GM19035 (cell line): ENCODE data around the gene ACO2.

ENCODE experiments used
- ATAC-seq: cut with Tn5 transposase; IDR thresholded peaks from one replicate; pipeline ENCODE4 v1.9.1; 2021; ENCODE audit not compliant: unreplicated experiment

Gene ACO2

DNA sequence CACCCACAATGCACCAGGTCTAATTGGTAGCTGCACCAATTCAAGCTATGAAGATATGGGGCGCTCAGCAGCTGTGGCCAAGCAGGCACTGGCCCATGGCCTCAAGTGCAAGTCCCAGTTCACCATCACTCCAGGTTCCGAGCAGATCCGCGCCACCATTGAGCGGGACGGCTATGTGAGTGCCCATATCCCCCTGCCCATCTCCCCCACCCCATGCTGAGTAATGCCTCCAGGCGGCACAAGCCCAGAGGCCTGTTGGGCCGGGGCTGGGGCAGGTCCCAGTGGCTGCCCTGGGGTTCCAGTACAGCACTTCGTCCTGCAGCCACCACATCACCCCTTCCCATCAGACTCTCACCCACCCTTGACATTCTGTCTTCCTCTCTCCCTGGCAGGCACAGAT is 53.9 kb downstream of the ACO2 start:
- ATAC-seq, result no peak

DNA sequence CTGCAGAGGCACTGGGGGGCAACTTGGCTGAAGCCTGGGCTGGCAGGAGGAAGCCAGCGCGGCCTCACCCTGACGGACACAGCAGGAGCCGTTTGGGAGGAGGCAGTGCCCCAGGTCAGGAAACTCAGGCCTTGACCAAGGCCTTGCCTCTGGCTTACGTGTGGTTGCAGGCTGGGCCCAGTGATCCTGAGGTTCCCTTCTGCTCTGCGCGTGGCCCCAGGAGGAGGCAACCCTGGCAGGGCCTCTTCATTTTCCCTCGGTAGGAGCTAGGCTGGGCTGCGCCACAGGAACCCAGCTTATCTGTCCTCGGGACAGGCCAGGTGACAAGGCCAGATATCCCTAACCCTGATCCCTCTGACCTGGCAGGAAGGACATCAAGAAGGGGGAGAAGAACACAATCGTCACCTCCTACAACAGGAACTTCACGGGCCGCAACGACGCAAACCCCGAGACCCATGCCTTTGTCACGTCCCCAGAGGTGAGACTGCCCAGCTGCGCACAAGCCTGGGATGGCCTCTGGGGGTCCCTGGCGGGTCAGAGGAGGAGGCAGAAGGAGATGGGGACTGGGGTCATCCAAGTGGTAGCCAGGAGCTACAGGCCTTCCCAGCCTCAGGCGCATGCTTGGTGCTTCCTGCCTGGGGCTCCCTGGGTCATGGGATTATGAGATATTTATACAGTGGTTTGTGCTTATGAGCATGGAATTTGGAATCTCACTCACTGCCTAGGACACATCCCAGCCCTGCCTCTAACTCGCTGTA is 54.7 kb downstream of the ACO2 start:
- ATAC-seq, result no peak

DNA sequence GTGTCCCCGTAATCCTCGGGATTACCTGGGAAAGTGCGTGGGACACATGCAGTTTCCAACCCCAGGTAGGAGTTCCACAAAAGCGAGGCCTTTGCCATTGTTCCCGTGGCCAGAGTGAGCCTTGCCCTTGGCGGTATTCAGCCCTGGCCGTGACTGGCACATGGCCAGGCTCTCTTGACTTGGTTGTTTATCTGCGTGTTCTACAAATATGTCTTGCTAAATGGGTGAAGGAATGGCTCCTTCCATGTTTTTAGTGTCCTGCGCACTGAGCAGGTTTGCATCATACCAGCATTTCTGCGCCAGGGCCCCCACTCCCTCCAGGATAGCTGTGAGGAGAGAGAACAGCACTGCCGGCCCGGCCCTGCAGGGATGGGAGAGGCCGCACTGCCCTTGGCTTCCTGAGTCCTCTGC is 55.3 kb downstream of the ACO2 start:
- no peak for ATAC-seq

DNA sequence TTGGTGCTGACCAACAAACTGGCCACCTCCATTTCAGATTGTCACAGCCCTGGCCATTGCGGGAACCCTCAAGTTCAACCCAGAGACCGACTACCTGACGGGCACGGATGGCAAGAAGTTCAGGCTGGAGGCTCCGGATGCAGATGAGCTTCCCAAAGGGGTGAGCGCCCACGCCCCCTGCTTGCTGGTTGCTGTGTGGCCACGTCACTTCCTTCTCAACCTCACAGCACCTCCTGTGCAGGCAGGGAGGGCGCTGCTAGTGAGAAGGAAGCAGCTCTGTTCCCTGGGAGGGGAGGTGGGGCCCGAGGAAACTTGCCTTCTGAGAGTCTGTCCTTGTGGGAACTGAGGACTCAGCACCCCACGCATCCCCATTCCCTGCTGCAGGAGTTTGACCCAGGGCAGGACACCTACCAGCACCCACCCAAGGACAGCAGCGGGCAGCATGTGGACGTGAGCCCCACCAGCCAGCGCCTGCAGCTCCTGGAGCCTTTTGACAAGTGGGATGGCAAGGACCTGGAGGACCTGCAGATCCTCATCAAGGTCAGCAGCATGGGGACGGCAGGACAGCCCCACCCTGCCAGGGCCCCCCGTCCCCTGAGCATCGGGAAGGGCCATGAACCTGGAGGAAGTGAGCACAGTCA is 56.0 kb downstream of the ACO2 start:
- ATAC-seq, result no peak

- no peak for ATAC-seq
Observed at GRCh38 chr22:41525450-41526225, 56.7 kb downstream of the ACO2 start.

GRCh38 chr22:41526226-41526829 is 57.4 kb downstream of the ACO2 start:
- ATAC-seq, result no peak

DNA sequence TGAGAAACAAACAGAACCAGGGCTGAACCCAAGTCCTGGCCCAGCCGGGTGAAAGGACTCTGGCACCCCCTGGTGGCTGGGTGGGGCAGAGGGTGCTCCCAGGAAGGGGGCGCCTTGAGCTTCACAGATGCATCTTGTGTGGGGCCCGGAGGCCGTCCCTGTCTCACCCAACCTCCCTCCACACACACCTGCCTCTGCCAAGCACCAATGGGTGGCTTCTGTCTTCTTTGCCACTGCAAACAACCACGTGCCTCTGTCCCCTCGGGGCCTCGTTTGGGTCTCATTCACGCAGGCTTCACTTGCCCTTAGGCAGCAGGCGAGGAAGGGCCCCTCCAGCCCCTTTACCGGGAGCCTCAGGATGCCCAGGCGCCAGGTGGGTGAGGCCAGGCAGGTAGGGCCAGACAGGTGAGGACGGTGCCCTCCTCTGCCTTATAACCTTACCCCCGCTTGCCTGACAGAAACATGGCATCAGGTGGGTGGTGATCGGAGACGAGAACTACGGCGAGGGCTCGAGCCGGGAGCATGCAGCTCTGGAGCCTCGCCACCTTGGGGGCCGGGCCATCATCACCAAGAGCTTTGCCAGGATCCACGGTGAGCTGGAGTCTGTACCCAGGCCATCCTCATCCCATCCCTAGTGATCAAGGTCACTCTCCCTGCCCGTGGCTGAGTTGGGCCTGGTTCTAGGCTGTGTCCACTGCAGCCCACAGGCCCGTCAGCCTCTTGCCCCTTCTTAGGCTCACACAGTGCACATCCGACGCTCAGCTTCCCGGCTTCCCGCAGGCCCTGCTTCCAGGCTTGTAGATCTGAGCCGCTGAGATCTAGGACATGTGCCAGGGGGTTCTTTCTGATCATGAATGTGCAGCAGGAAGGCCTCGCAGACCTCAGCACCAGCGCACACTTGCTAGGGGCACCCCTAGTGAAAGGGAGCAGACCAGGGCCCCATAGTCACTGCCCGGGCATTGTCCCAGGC is 58.2 kb downstream of the ACO2 start:
- no peak for ATAC-seq

GRCh38 chr22:41528132-41528766 is 59.3 kb downstream of the ACO2 start:
- no peak for ATAC-seq

GRCh38 chr22:41528938-41529561 is 60.1 kb downstream of the ACO2 start:
- ATAC-seq, result no peak

GRCh38 chr22:41530890-41531714 is 62.2 kb downstream of the ACO2 start:
- no peak for ATAC-seq

DNA sequence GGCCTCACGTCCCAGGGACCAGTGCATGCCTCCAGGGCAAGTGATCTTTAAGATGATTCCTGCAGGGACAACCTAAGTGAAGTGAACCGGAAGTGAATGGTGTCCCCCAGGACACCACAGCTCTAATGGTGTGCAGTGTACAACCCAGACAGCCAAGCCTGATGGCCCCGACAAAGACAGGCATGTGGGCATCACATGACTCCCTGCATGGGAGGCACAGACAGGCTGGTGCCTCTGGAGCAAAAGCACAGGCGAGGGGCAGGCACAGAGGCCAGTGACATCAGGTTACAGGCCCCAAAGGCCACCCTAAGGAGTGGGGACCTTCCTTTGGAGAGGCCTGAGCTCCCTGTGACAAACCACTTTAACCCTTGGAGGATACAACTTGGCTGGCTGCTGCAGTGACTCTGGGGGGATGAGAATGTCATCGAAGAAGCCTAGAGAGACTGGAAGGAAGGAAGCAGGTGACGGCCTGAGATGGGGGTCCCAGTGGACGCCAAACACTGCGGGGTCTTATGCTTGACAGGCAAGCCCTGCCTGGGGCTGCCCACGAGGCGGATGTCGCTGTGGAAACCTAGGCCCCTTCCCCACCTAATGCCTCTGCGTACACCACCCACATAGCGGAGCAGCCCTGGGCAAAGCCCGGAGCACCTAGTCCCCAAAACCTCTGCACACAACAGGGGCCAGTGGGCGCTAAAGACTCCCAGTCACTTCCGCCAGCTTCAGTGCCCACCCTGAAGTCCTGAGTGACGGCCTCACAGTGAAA is 63.0 kb downstream of the ACO2 start:
- ATAC-seq, result no peak

DNA sequence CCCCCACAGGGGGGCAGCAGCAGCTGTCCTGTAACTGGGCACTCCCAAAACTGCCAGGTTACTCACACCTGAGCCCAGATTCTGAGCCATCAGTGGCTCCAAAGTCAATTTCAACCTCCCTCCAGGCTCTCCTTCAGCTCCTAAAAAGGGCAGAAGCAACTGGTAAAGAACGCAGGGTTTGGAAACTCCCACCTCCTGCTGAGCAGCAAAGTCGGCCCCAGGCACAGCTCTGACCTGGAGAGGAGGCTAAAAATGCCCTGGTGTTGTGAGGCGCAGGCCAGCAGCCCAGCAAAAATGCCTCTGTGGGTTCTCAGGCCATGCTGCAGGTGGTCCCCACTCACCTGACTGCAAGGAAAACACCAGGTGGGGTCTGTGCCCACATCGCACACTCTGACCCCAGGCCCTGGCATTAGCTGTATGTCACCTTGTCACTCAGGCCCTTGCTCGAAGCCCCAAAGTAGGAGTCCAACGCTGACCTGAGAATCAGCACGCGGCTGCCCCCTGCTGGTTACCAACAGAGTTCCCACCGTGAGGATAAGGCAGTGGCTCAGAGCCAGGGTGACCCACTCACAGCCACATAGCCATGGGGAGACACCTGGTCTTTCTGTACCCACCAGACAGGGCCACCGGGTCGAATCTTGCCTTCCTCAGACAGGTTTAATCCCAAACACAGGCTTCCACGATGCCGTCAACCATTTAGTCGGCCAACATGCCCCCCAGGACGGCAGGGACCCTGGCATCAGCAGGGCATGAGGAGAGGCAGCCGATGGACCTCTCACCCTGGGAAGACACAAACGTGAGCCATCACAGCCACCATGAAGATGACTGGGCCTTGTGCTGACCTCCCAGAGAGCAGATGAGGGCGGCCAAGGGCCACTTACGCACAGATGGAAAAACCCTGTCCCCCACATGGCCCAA is 64.2 kb downstream of the ACO2 start:
- ATAC-seq, result no peak

DNA sequence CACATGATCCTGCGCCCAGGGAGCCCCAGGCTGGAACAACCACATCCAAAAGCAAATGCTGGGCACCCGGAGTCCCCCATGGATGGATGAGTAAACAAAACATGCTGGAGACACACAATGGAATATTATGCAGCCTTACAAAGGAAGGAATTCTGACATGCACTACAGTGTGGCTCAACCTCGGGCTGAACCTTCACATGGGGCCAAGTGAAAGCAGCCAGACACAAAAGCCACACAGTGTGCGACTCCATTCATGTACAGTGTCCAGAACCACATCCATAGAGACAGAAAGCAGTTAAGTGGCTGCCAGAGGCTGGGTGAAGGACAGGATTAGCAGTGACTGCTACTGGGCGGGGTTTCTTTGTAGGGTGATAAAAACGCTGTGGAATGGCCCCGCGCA is 65.3 kb downstream of the ACO2 start:
- ATAC-seq, result no peak

DNA sequence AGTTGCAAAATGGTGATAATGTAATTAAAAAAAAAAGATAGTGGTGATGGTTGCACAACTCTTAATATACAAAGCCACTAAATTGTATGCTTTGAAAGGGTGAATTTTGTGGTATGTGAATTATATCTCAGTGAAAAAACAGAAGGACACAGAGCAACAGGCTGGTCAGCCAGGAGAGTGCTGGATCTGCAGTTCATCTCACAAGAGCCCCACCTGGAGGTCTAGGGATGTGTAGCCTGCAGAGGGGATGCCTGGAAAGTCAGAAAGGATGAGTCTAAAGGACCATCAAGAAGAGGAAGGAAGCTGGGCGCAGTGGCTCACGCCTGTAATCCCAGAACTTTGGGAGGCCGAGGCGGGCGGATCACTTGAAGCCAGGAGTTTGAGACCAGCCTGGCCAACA is 66.3 kb downstream of the ACO2 start:
- ATAC-seq, result no peak

- no peak for ATAC-seq
Observed at GRCh38 chr22:41537203-41537602, 68.3 kb downstream of the ACO2 start.

DNA sequence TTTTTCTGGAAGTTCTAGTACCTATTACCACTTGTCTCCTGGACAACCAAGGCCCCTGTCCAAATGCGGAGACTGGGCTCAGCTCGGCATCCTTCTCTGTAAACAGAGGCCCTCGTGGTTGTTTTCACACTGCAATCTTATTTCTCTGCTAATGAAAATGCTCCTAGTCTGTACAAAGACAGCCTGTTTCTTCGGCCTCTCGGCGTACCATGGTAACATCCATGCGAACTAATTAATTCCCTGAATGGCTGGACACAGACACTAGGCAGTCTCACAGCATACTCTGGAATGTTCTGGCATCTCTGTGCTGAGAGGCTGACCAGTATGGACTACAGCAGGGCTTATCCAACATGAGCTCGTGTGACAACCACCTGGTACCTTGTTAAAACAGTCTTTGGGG is 69.7 kb downstream of the ACO2 start:
- no peak for ATAC-seq
